ENCODE data around the gene PLPPR1.
"Not testable (repeated sequence)": the region's sequence is repeated elsewhere in the genome, so short reads cannot be mapped to it uniquely, and the experiment has no call there.

Gene PLPPR1

DNA sequence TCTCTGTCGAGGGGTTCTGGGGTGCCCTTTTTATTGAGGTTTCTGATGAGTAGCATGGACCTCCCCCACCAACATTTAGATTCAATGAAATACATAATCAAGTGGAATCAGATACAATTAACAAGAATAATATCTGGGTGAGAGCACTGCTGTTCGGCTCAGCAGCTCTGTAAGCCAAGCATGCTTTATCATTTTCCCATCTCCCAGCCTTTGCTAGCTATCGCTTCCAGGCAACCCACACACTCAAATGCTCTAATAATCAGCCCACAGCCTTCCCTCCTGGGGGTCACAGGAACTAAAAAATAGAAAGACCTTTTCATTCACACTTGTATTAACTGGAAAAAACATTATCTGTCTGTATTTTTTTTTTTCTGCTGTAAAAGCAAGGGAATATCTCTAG lies 8.9 kb downstream of the PLPPR1 start:
- in situ Hi-C loops (cut with MboI; ENCODE audit: low pct_unique_long_range_greater_than_20kb, low sequenced_read_pairs, unreplicated experiment) = no loop called here
- no peak for DNase-seq (ENCODE audit: low spot score)
- TF ChIP-seq, protein P1, sequence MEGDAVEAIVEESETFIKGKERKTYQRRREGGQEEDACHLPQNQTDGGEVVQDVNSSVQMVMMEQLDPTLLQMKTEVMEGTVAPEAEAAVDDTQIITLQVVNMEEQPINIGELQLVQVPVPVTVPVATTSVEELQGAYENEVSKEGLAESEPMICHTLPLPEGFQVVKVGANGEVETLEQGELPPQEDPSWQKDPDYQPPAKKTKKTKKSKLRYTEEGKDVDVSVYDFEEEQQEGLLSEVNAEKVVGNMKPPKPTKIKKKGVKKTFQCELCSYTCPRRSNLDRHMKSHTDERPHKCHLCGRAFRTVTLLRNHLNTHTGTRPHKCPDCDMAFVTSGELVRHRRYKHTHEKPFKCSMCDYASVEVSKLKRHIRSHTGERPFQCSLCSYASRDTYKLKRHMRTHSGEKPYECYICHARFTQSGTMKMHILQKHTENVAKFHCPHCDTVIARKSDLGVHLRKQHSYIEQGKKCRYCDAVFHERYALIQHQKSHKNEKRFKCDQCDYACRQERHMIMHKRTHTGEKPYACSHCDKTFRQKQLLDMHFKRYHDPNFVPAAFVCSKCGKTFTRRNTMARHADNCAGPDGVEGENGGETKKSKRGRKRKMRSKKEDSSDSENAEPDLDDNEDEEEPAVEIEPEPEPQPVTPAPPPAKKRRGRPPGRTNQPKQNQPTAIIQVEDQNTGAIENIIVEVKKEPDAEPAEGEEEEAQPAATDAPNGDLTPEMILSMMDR (IDR thresholded peaks at IDR 0.05; ENCODE audit: extremely low read depth, insufficient read depth, missing control alignments) = no peak

DNA sequence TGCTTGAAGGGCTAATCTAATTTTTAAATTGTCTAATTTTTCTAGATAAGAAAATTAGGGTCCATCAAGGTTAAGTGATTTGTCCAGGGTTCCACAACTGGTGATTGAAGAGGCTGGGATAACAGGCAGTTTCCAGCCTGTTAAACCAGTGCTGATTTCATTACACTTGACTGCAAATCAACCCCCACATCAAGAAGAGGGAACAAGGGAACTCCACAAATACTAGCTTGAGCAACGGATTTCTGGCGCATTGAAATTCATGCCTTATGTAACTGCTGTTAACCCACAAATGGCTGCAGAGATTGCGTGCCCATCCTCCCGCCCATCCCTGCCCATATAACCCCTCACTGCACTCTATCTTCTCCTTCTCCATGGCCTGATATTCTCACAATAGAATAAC lies 10.0 kb downstream of the PLPPR1 start:
- in situ Hi-C loops (cut with MboI; ENCODE audit: low pct_unique_long_range_greater_than_20kb, low sequenced_read_pairs, unreplicated experiment) = no loop called here
- no peak for DNase-seq (ENCODE audit: low spot score)
- TF ChIP-seq, protein P1 (IDR thresholded peaks at IDR 0.05; ENCODE audit: extremely low read depth, insufficient read depth, missing control alignments) = no peak

DNA sequence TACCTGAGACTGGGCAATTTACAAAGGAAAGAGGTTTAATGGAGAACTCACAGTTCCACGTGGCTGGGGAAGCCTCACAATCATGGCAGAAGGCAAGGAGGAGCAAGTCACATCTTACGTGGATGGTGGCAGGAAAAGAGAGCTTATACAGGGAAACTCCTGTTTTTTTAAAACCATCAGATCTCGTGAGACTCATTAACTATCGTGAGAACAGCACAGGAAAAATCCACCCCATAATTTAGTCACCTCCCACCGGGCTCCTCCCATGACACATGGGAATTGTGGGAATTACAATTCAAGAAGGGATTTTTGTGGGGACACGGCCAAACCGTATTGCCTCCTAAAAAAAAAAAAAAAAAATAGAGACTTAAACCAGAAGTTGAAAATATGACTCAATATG lies 11.1 kb downstream of the PLPPR1 start:
- in situ Hi-C loops (cut with MboI; ENCODE audit: low pct_unique_long_range_greater_than_20kb, low sequenced_read_pairs, unreplicated experiment); DNase-seq (ENCODE audit: low spot score): not testable (repeated sequence)

DNA sequence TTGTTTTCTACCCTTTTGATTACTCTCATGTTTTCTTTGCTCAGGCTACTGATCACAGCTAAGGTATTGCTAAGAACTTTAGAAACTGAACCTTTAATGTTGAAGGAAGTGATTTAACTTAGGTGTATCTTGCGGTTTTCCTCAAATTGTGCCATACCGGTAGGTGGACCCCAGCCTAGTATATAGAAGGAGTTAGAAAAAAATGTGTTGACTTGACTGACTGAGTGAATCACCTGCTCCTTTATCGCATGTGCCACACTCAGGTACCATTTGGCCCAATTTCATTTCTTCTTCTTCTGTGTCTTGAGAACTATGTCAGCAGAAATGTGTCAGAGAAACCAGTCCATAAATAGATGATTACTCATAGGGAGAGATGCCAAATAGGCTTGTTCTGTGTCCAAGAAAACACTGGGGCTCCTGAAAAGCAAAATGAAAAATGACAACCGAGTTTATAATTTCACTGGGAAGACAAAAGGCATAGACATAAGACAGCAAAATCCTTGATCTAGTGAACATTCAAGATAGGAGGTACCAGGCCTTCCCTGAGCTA lies 19.4 kb downstream of the PLPPR1 start:
- TF ChIP-seq, protein P1 (IDR thresholded peaks at IDR 0.05; ENCODE audit: extremely low read depth, insufficient read depth, missing control alignments) = no peak
- DNase-seq (ENCODE audit: low spot score) = no peak
- in situ Hi-C loops (cut with MboI; ENCODE audit: low pct_unique_long_range_greater_than_20kb, low sequenced_read_pairs, unreplicated experiment) = no loop called here

DNA sequence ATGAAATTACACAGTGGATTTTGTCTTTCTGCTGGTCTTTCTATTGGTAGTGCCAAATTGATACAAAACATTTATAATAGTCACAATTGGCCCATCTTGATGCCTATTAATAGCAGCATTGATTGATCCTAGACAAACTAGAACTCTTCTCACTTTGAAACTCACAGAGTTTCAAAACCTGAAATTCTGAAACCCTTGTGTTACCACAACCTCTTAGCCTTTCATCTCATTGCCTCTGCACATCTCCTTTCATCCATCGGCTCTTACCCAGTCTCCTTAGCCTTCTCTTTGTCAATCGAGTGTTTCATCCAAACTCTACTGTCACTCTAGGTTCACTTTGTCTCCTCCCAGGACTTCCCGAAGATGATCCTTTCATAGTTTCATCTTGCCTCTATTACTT lies 22.1 kb downstream of the PLPPR1 start:
- in situ Hi-C loops (cut with MboI; ENCODE audit: low pct_unique_long_range_greater_than_20kb, low sequenced_read_pairs, unreplicated experiment) = no loop called here
- no peak for DNase-seq (ENCODE audit: low spot score)
- TF ChIP-seq, protein P1 (IDR thresholded peaks at IDR 0.05; ENCODE audit: extremely low read depth, insufficient read depth, missing control alignments) = no peak

DNA sequence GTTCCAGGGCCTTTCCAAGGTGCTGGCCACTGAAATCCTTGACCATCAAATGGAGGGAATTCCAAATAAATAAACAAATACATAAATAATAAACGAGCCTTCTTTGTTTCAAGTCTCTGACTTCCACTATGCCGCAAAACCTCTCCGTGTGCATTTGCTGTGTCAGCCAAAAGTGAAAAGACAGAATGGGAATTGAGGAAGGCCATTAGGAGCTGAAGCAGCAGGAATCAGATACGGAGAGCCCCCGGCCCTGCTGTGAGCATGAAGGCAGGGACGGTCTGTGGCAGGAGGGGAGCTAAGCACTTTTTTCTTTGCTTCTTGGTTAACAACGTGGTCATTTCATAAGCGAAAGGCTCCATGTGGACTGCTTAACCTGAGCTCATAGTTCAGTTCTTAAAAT lies 26.1 kb downstream of the PLPPR1 start:
- in situ Hi-C loops (cut with MboI; ENCODE audit: low pct_unique_long_range_greater_than_20kb, low sequenced_read_pairs, unreplicated experiment) = no loop called here
- no peak for DNase-seq (ENCODE audit: low spot score)
- TF ChIP-seq, protein P1 (IDR thresholded peaks at IDR 0.05; ENCODE audit: extremely low read depth, insufficient read depth, missing control alignments) = no peak

DNA sequence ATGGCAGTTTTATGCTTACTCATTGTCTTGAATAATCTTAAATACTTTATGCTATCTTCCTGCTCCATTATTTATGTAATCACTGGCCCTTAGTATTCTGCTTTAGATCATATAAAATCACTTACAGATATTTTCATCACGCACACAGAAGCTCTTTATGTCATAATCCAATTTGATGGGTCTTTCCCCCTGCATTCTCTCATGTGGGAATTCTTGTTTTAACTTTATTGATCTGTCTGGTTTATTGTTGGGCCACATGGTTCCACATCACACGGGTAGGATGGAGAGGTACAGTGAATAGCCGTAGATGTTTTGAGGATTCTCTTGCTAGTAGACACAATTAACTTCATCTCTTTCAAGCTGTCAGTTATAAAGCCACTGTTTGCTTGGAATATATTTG lies 27.0 kb downstream of the PLPPR1 start:
- in situ Hi-C loops (cut with MboI; ENCODE audit: low pct_unique_long_range_greater_than_20kb, low sequenced_read_pairs, unreplicated experiment) = no loop called here
- TF ChIP-seq, protein P1 (IDR thresholded peaks at IDR 0.05; ENCODE audit: extremely low read depth, insufficient read depth, missing control alignments) = no peak
- DNase-seq (ENCODE audit: low spot score) = no peak

All from GM13977 (cell line).